ENCODE measurements around the gene MGLL.

The MGLL gene

DNA sequence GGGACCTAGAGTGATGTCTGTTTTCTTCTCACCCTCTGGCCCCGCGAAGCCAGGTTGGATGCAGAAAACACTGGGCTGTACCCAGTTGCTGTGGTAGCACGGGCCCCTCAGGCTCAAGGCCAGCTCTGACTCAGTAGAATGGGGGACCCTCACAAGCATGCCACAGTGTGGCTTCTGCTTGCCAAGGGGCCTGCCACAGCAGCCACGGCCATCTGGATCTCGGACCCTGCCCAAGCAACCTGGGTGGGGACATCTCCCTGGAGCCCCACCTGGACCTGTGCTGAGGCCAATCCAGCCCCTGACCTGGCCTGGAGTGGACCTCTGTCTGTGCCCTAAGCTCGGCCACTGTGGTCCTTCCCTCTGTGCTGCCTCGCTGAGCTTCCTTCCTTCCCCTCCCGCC lies 59.0 kb downstream of the MGLL start:
- Histone ChIP-seq H3K36me3 (ENCODE audit: control insufficient read depth, insufficient read depth, low read length) (peaks cover 7% of the 10 kb centered on the region), H3K27me3 (ENCODE audit: control insufficient read depth, insufficient read depth, low read length) (no peaks in the 10 kb centered on the region), H3K4me1 (ENCODE audit: control insufficient read depth, insufficient read depth, low read length) (peaks cover 16% of the 10 kb centered on the region), H3K4me3 (ENCODE audit: low read length) (no peak overlapping the region), H3K9me3 (ENCODE audit: control insufficient read depth, low read length) (no peaks in the 10 kb centered on the region), H3K9ac (ENCODE audit: low read length) (no peak overlapping the region)

DNA sequence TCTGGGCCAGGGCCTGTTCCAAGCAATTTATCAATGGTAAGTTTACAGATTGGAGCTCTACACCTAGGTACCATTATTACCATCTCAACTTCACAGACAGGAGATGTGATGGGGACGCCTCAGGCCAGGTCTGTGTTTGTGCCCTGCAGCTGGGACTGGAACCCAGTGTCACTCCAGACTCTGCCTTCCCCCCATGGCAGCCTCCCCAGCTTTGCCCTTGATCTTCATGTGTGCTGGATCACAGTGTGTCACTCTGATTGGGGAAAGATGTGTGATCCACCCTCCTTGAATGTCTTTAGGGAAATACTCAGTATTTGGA lies 59.6 kb downstream of the MGLL start:
- no peak overlapping the region for H3K9ac ChIP-seq (ENCODE audit: low read length)
- H3K27me3 ChIP-seq (ENCODE audit: control insufficient read depth, insufficient read depth, low read length): no peaks in the 10 kb centered on the region
- H3K9me3 ChIP-seq (ENCODE audit: control insufficient read depth, low read length): no peaks in the 10 kb centered on the region
- H3K4me3 ChIP-seq (ENCODE audit: low read length): no peak overlapping the region
- peaks cover 14% of the 10 kb centered on the region for H3K4me1 ChIP-seq (ENCODE audit: control insufficient read depth, insufficient read depth, low read length)
- peaks cover 7% of the 10 kb centered on the region for H3K36me3 ChIP-seq (ENCODE audit: control insufficient read depth, insufficient read depth, low read length)

DNA sequence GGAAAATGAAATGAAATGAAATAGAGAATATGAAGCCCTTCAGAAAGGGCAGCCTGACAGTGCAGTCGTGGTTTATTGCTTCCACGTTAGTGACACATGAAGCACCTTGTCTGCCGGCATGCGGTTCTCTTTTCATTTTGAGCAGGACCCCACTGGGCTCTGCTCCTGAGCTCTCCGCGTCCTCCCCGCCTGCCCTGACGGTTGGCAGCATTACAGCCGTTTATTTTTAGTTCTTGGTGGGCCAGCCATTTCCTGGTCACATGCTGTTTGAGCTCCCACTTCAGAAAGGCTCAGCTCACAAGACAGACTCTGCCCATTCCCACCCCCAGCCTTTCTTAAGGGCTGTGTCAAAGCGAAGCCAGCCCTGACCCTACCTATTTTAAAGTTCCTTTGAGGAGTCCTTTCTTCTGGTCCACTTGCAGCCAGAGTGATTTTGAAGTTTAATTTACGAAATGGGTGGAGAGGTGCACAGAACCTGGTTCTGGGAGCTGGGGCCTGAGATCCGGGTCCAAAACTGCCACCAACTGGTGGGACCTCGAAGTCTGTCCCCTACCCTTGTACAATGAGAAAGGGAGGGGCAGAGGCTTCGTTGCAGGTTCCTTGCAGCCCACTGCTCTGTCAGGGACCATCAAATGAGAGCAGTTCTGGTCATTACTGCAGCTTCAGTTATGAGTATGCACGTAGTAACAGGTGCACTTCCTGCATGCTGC lies 60.1 kb downstream of the MGLL start:
- no peak overlapping the region for H3K9ac ChIP-seq (ENCODE audit: low read length)
- peaks cover 7% of the 10 kb centered on the region for H3K36me3 ChIP-seq (ENCODE audit: control insufficient read depth, insufficient read depth, low read length)
- no peak overlapping the region for H3K4me3 ChIP-seq (ENCODE audit: low read length)
- no peaks in the 10 kb centered on the region for H3K9me3 ChIP-seq (ENCODE audit: control insufficient read depth, low read length)
- no peaks in the 10 kb centered on the region for H3K27me3 ChIP-seq (ENCODE audit: control insufficient read depth, insufficient read depth, low read length)
- peaks cover 13% of the 10 kb centered on the region for H3K4me1 ChIP-seq (ENCODE audit: control insufficient read depth, insufficient read depth, low read length)

DNA sequence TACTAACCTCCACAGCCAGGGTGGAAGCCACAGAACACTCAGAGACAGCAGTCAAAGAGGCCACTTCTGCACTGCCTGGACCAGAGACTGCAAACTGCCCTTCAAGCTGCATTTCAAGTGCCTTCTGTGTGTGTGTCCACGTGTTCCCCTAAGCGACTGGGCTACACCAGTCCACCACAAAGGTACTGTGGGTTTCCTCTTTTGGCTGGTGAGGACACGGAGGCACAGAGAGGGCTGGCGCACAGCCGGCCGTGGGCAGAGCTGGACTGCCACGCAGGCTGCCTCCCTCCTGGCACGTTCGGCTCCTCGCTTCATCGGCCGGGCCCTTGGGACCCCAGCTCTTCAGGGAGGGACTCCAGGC lies 60.9 kb downstream of the MGLL start:
- Histone ChIP-seq H3K36me3 (ENCODE audit: control insufficient read depth, insufficient read depth, low read length) (peaks cover 7% of the 10 kb centered on the region), H3K4me3 (ENCODE audit: low read length) (no peak overlapping the region), H3K27me3 (ENCODE audit: control insufficient read depth, insufficient read depth, low read length) (no peaks in the 10 kb centered on the region), H3K4me1 (ENCODE audit: control insufficient read depth, insufficient read depth, low read length) (peaks cover 6% of the 10 kb centered on the region), H3K9ac (ENCODE audit: low read length) (no peak overlapping the region), H3K9me3 (ENCODE audit: control insufficient read depth, low read length) (no peaks in the 10 kb centered on the region)

DNA sequence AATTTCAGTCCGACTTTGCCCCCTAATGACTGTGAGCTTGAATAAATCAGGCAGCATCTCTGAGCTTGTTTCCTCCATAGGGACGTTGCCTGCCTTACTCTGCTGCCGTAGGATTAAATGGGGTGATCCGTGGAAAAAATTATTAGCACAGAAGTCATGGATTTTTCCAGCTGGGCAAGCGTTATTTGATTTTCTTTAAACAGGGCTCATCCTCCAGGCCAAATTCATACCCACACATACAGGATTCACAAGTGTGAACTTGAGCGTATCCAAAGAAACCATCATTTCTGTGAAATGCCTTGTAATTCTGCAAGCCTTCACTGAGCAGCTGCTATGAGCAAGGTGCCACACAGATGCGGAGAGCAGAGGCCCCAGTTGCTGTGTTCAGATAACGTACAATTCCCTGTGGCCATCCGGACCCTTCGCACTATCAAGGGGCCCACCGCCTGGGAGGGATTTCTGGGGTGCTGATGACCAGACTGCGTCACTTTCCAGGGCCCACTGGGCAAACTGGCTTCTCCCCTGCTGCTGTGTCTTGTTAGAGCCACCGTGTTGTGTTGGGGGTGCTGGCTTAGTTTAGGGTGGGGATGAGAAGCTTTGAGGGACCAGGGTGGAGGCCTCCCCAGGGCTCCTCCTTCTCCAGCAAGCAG lies 61.4 kb downstream of the MGLL start:
- Histone ChIP-seq H3K9me3 (ENCODE audit: control insufficient read depth, low read length) (no peaks in the 10 kb centered on the region), H3K4me1 (ENCODE audit: control insufficient read depth, insufficient read depth, low read length) (peaks cover 6% of the 10 kb centered on the region), H3K9ac (ENCODE audit: low read length) (no peak overlapping the region), H3K36me3 (ENCODE audit: control insufficient read depth, insufficient read depth, low read length) (peaks cover 7% of the 10 kb centered on the region), H3K27me3 (ENCODE audit: control insufficient read depth, insufficient read depth, low read length) (no peaks in the 10 kb centered on the region), H3K4me3 (ENCODE audit: low read length) (no peak overlapping the region)

DNA sequence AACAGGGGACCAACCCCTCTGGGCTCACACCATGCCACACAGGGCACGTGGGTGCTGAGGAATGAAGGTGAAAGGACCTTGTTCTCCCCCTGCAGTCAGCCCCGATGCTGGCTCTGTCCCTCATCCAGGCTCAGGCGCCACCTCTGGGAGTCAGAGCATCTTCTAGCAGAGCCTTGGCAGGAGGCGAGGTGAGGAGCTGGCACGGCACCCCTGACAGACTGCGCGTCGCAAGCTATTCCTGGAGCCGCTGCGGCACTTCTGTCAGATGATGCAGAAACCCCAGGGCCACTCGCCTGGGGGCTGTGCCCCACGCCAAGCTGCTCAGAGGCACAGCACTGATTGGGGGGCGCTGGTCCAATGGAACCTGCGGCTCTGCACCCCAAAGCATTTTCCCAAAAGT lies 62.0 kb downstream of the MGLL start:
- Histone ChIP-seq H3K4me1 (ENCODE audit: control insufficient read depth, insufficient read depth, low read length) (peaks cover 6% of the 10 kb centered on the region), H3K36me3 (ENCODE audit: control insufficient read depth, insufficient read depth, low read length) (peaks cover 7% of the 10 kb centered on the region), H3K4me3 (ENCODE audit: low read length) (no peak overlapping the region), H3K9me3 (ENCODE audit: control insufficient read depth, low read length) (no peaks in the 10 kb centered on the region), H3K9ac (ENCODE audit: low read length) (no peak overlapping the region), H3K27me3 (ENCODE audit: control insufficient read depth, insufficient read depth, low read length) (no peaks in the 10 kb centered on the region)

DNA sequence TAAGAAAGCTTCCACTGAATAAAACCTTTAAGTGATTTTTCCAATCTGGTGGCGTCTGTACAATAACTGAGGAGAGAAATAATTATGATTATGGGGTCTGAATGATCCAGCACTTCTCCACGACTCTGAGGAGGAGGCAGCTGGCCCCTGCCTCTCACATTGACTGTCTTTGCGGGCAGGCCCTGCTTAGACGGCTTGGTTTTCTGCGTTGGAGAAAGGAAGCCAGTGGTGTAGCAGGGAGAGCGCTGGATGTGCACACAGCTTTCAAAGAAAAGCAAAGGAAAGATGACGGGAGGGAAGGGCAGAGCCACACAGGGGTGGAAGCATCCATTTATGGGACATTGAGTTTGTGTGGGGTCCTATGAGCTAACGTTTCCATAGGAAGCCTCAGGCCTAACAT lies 62.5 kb downstream of the MGLL start:
- H3K27me3 ChIP-seq (ENCODE audit: control insufficient read depth, insufficient read depth, low read length): no peaks in the 10 kb centered on the region
- H3K9me3 ChIP-seq (ENCODE audit: control insufficient read depth, low read length): no peaks in the 10 kb centered on the region

DNA sequence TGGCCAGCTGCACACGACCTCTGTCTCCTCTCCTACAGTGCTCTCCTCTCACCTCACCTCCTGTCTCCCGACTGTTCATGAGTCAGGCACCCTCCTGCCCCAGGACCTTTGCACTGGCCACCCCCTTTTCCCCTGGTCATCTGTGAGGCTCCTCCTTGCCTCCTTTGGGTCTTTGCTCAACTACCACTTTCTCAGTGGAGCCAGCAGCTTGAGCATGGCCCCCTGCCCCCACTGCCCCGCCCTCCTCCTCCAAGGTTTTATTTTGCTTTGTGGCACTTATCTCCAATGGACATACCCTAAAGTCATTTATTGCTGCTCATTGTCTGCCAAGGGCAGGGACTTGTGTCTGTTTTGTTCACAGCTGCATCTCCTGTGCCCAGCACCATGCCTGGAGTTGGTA lies 64.3 kb downstream of the MGLL start:
- peaks cover 4% of the 10 kb centered on the region for H3K36me3 ChIP-seq (ENCODE audit: control insufficient read depth, insufficient read depth, low read length)
- H3K4me1 ChIP-seq (ENCODE audit: control insufficient read depth, insufficient read depth, low read length): peaks cover 6% of the 10 kb centered on the region
- H3K9ac ChIP-seq (ENCODE audit: low read length): no peak overlapping the region
- H3K9me3 ChIP-seq (ENCODE audit: control insufficient read depth, low read length): no peaks in the 10 kb centered on the region
- no peak overlapping the region for H3K4me3 ChIP-seq (ENCODE audit: low read length)
- H3K27me3 ChIP-seq (ENCODE audit: control insufficient read depth, insufficient read depth, low read length): no peaks in the 10 kb centered on the region

More for the DNA sequence above, 62.5 kb downstream of the MGLL start:
- Histone ChIP-seq H3K4me3 (ENCODE audit: low read length) (no peak overlapping the region), H3K9ac (ENCODE audit: low read length) (no peak overlapping the region), H3K4me1 (ENCODE audit: control insufficient read depth, insufficient read depth, low read length) (peaks cover 6% of the 10 kb centered on the region), H3K36me3 (ENCODE audit: control insufficient read depth, insufficient read depth, low read length) (peaks cover 7% of the 10 kb centered on the region)

DNA sequence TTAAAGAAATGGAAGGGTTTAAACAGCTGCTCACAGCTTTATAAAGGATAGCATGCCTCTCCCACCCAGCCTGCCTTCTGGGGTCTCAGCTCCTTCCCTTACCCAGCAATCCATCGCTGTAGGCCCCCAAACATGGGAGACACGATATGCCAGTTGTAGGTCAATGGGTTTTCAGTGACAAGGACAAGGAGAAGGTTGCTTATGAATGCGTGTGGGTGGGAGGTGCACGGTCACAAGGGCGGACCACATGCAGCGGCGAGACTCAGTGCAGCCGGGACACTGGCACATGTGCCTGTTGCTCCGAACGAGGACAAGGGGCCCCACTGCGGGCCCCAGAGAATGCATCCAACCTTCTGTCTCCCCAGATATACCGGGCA lies 67.0 kb downstream of the MGLL start:
- no peak overlapping the region for H3K9ac ChIP-seq (ENCODE audit: low read length)
- H3K36me3 ChIP-seq (ENCODE audit: control insufficient read depth, insufficient read depth, low read length): peaks cover 4% of the 10 kb centered on the region
- no peaks in the 10 kb centered on the region for H3K9me3 ChIP-seq (ENCODE audit: control insufficient read depth, low read length)
- no peak overlapping the region for H3K4me3 ChIP-seq (ENCODE audit: low read length)
- H3K4me1 ChIP-seq (ENCODE audit: control insufficient read depth, insufficient read depth, low read length): peaks cover 21% of the 10 kb centered on the region
- H3K27me3 ChIP-seq (ENCODE audit: control insufficient read depth, insufficient read depth, low read length): no peaks in the 10 kb centered on the region

DNA sequence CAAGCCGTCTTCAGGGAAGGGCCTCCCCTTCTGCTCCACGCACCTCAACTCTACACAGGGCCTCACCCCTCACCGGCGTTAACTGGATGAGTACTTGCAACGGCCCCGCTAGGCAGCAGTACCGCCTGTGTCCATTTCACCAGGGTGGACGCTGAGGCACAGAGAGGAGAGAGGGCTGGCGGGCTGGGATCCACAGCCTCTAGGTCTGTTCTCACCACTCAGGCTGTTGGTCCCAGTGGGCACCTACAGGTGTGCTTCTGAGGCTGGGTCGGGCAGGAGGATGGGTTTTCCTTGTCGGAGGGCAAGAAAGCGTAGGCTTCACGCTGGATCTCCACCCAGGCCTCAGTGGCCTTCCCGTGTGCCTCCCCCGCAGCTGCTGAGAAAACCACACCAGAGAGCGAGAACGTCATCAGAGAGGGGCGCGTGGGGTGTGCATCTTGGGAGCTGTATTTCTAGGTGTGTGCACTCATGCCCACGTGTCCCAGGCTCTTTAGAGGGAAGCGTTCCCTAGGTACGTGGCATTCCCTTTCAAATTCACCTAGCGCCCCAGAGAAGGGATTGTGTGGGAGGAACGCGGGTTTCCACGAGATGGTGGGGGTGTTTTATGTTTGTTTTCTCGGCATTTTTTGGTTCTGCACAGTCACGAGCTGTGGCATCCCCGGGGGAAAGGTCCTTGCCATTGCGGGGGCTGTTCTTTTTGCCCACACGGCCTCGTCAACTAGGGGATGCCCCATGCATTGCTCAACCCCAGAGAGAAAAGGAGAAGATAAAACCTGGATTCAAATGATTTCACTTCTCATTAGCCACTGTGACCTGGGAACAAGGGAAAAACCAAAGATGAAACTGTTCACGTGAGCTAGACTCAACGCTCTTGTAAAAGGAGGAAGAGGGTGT lies 67.7 kb downstream of the MGLL start:
- H3K4me3 ChIP-seq (ENCODE audit: low read length): no peak overlapping the region
- H3K4me1 ChIP-seq (ENCODE audit: control insufficient read depth, insufficient read depth, low read length): peaks cover 28% of the 10 kb centered on the region
- peaks cover 4% of the 10 kb centered on the region for H3K36me3 ChIP-seq (ENCODE audit: control insufficient read depth, insufficient read depth, low read length)
- H3K9me3 ChIP-seq (ENCODE audit: control insufficient read depth, low read length): no peaks in the 10 kb centered on the region
- no peak overlapping the region for H3K9ac ChIP-seq (ENCODE audit: low read length)
- no peaks in the 10 kb centered on the region for H3K27me3 ChIP-seq (ENCODE audit: control insufficient read depth, insufficient read depth, low read length)

DNA sequence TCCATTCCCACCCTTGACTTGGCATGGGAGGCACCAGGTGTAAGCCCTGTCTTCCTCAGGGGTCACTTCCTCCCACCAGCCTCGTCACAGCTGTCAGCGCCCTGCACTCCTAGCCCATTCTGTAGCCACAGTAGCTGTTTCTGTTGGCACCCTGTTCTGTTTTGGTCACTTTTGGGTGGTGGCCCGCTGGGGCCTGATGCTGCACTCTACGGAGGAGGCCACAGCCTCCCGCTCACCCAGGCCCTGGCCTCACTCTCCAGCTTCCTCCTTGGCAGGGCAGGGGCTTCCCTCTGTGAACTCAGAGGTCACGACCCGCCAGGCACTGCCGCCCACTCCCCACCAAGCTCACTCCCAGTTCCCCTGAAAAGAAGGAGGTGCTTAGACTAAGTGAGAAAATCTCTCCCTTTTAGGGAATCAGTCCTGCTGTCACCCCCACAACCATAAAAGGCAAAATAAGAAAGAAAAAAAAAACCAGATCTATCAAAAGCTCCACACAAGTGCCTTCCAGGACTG lies 68.4 kb downstream of the MGLL start:
- peaks cover 35% of the 10 kb centered on the region for H3K4me1 ChIP-seq (ENCODE audit: control insufficient read depth, insufficient read depth, low read length)
- H3K36me3 ChIP-seq (ENCODE audit: control insufficient read depth, insufficient read depth, low read length): no peaks in the 10 kb centered on the region
- no peak overlapping the region for H3K4me3 ChIP-seq (ENCODE audit: low read length)
- H3K27me3 ChIP-seq (ENCODE audit: control insufficient read depth, insufficient read depth, low read length): no peaks in the 10 kb centered on the region
- H3K9me3 ChIP-seq (ENCODE audit: control insufficient read depth, low read length): no peaks in the 10 kb centered on the region
- no peak overlapping the region for H3K9ac ChIP-seq (ENCODE audit: low read length)

DNA sequence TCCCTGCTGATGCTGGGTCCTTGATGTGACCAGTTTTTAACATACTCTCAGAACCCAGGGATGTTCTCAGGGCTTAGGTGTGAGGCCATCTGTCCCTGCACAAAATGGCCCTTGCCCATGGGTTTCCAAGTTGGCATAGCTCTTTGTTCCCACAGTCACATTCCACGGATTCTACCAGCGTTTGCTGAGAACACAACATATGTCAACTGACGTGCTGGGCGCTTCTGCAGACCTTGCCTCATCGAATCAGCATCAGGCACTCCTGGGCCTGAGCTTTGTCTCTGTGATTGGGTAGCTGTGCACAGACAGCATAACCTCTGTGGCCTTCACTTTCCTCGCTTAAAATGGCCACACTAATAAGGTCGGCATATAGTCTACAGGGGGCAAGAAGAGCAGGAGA lies 69.0 kb downstream of the MGLL start:
- Histone ChIP-seq H3K9ac (ENCODE audit: low read length) (no peak overlapping the region), H3K4me3 (ENCODE audit: low read length) (no peak overlapping the region), H3K36me3 (ENCODE audit: control insufficient read depth, insufficient read depth, low read length) (no peaks in the 10 kb centered on the region), H3K9me3 (ENCODE audit: control insufficient read depth, low read length) (no peaks in the 10 kb centered on the region), H3K27me3 (ENCODE audit: control insufficient read depth, insufficient read depth, low read length) (no peaks in the 10 kb centered on the region), H3K4me1 (ENCODE audit: control insufficient read depth, insufficient read depth, low read length) (peaks cover 41% of the 10 kb centered on the region)
